ENCODE data around the gene SYTL5.

DNA sequence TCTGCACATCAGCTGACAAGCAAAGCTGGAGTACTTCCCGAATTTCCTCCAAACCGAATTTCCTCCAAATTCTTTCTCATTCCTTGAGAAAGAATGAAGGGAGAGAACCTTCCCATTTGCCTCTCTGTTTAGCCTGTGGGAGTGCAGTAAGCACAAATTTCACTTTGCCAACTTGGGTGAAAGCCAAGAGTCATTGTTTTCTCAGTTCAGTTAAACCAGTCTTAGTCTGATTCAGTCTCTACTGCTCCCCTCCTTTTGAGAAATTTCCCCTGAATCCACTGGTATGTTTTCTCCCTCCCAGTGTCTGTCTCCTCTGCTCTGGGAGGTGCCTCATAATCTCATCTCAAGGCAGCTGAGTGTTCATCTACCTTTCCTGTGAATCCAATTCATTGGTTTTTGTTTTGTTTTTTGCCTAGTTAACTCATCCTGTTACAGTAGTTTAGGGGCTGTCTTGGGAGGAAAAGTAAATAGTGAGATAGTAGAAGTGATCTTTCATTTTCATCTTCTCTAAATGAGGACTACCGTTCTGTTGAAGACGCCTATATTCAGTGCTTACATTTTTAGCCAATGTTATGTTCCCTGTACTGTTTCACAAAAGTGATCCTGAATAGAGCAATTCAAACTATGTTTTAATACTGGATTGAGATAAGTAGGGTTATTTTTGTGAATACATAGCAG, 49.0 kb downstream of the SYTL5 start:
- no peak for TF ChIP-seq CTCF (IDR thresholded peaks at IDR 0.05)
- TF ChIP-seq POLR2A (IDR thresholded peaks at IDR 0.05): no peak

All from ovary (tissue), 3 donors.